ENCODE results near the gene SYNE3. TPM values are rescaled to one million over a fixed set of nuclear protein-coding genes. Genes with fewer than 3 reads are reported as not detected.

SYNE3 gene
- total RNA-seq, 1 experiment from 2014 or later = 1.2 TPM

- intact Hi-C loops (cut with micrococcal nuclease) = loop anchor here (10.0 kb wide), 1 partner anchor 532 kb away; no protein-coding TSS in a partner anchor
- H3F3A ChIP-seq (ENCODE audit: low read length, unreplicated experiment) = no peaks in the 10 kb centered on the region
- H3K9me3 ChIP-seq (ENCODE audit: low read length) = no peaks in the 10 kb centered on the region
- H3K9ac ChIP-seq (ENCODE audit: low read length) = no peak overlapping the region
- no peak overlapping the region for H3K27ac ChIP-seq (ENCODE audit: low read length)
- ChIA-PET POLR2A (ENCODE audit: unreplicated experiment) (no interaction called here), CTCF (interaction anchor here (0.6 kb wide), 1 partner anchor 28 kb away, joined by 3 read pairs; the partner anchor contains the start of gene GLRX5)
- H3K79me2 ChIP-seq (ENCODE audit: low read length) = no peaks in the 10 kb centered on the region
- no peak for DNase-seq
- no peaks in the 10 kb centered on the region for H3K9me2 ChIP-seq (replicated peaks; ENCODE audit: low read length)
- H4K20me1 ChIP-seq (ENCODE audit: low read length) = no peaks in the 10 kb centered on the region
- no peak overlapping the region for H3K4me3 ChIP-seq (ENCODE audit: low read length)
- H2AFZ ChIP-seq (ENCODE audit: low read length) = no peak overlapping the region
- no peaks in the 10 kb centered on the region for H3K4me1 ChIP-seq (ENCODE audit: insufficient read depth, low read length)
- no peaks in the 10 kb centered on the region for H3K36me3 ChIP-seq (ENCODE audit: low read depth, low read length)
- H3K4me2 ChIP-seq (ENCODE audit: low read length) = no peak overlapping the region
- no peak for ATAC-seq
- BruUV-seq (replicated peaks) = no TSS peak
- peaks cover 6% of the 10 kb centered on the region; the same call in 1 of the 2 replicates for H3K27me3 ChIP-seq (ENCODE audit: low read length)
- TF ChIP-seq CTCF (conservative IDR thresholded peaks at IDR 0.05; ENCODE audit: low read depth, low read length) (no peak), EZH2phosphoT487 (IDR thresholded peaks at IDR 0.05; ENCODE audit: borderline replicate concordance, low read length) (no peak), EZH2 (IDR thresholded peaks at IDR 0.05; ENCODE audit: low read length, unreplicated experiment) (no peak)
These were observed 46.6 kb upstream of the SYNE3 start for GRCh38 chr14:95562892-95563685.

GRCh38 chr14:95561001-95561412 is 44.6 kb upstream of the SYNE3 start:
- BruUV-seq (replicated peaks) = no TSS peak
- no peaks in the 10 kb centered on the region for H3K4me1 ChIP-seq (ENCODE audit: insufficient read depth, low read length)
- H3K4me3 ChIP-seq (ENCODE audit: low read length) = no peak overlapping the region
- H3K9ac ChIP-seq (ENCODE audit: low read length) = no peak overlapping the region
- H3K27me3 ChIP-seq (ENCODE audit: low read length) = no peaks in the 10 kb centered on the region
- POLR2A ChIA-PET (ENCODE audit: unreplicated experiment) = no interaction called here
- TF ChIP-seq CTCF (conservative IDR thresholded peaks at IDR 0.05; ENCODE audit: low read depth, low read length) (peak; percentile 97), EZH2 (IDR thresholded peaks at IDR 0.05; ENCODE audit: low read length, unreplicated experiment) (no peak), EZH2phosphoT487 (IDR thresholded peaks at IDR 0.05; ENCODE audit: borderline replicate concordance, low read length) (no peak)
- DNase-seq (peak; percentile 90), ATAC-seq (peak; percentile 96)
- no peaks in the 10 kb centered on the region for H3F3A ChIP-seq (ENCODE audit: low read length, unreplicated experiment)
- H2AFZ ChIP-seq (ENCODE audit: low read length) = no peak overlapping the region
- H3K36me3 ChIP-seq (ENCODE audit: low read depth, low read length) = no peaks in the 10 kb centered on the region
- intact Hi-C loops (cut with micrococcal nuclease) = loop anchor here (1.0 to 10.0 kb wide), 4 partner anchors 48 to 714 kb away; no protein-coding TSS in a partner anchor
- H3K9me2 ChIP-seq (replicated peaks; ENCODE audit: low read length) = no peaks in the 10 kb centered on the region
- no peaks in the 10 kb centered on the region for H3K9me3 ChIP-seq (ENCODE audit: low read length)
- H3K4me2 ChIP-seq (ENCODE audit: low read length) = no peak overlapping the region
- no peaks in the 10 kb centered on the region for H3K79me2 ChIP-seq (ENCODE audit: low read length)
- no peaks in the 10 kb centered on the region for H4K20me1 ChIP-seq (ENCODE audit: low read length)
- CTCF ChIA-PET = no interaction called here
- H3K27ac ChIP-seq (ENCODE audit: low read length) = no peak overlapping the region

GRCh38 chr14:95559203-95559602 is 42.8 kb upstream of the SYNE3 start:
- no peak for ATAC-seq

More at GRCh38 chr14:95559203-95559602, 42.8 kb upstream of the SYNE3 start:
- H3K36me3 ChIP-seq (ENCODE audit: low read depth, low read length) = no peaks in the 10 kb centered on the region
- POLR2A ChIA-PET (ENCODE audit: unreplicated experiment) = no interaction called here
- no peaks in the 10 kb centered on the region for H4K20me1 ChIP-seq (ENCODE audit: low read length)
- CTCF ChIA-PET = interaction anchor here (0.6 to 0.7 kb wide), 2 partner anchors 29 to 32 kb away, joined by 3 to 5 read pairs; no protein-coding TSS in a partner anchor
- H3K27me3 ChIP-seq (ENCODE audit: low read length) = no peaks in the 10 kb centered on the region
- no peak overlapping the region for H3K27ac ChIP-seq (ENCODE audit: low read length)
- TF ChIP-seq EZH2phosphoT487 (IDR thresholded peaks at IDR 0.05; ENCODE audit: borderline replicate concordance, low read length) (no peak), EZH2 (IDR thresholded peaks at IDR 0.05; ENCODE audit: low read length, unreplicated experiment) (no peak), CTCF (conservative IDR thresholded peaks at IDR 0.05; ENCODE audit: low read depth, low read length) (no peak)
- BruUV-seq (replicated peaks) = no TSS peak
- no peak overlapping the region for H3K9ac ChIP-seq (ENCODE audit: low read length)
- H3K4me1 ChIP-seq (ENCODE audit: insufficient read depth, low read length) = no peaks in the 10 kb centered on the region
- no peak overlapping the region for H2AFZ ChIP-seq (ENCODE audit: low read length)
- intact Hi-C loops (cut with micrococcal nuclease) = no loop called here
- H3K9me3 ChIP-seq (ENCODE audit: low read length) = no peaks in the 10 kb centered on the region
- H3K79me2 ChIP-seq (ENCODE audit: low read length) = no peaks in the 10 kb centered on the region
- no peak overlapping the region for H3K4me3 ChIP-seq (ENCODE audit: low read length)
- H3K9me2 ChIP-seq (replicated peaks; ENCODE audit: low read length) = no peaks in the 10 kb centered on the region
- DNase-seq = no peak
- H3F3A ChIP-seq (ENCODE audit: low read length, unreplicated experiment) = no peaks in the 10 kb centered on the region
- no peak overlapping the region for H3K4me2 ChIP-seq (ENCODE audit: low read length)
